Germinal center (tissue), 1 donor: ENCODE measurements around the gene ZNF133.
A peak's percentile ranks its signal among the peaks of the same experiment; 100 is the strongest.
"Not testable (repeated sequence)": the region's sequence is repeated elsewhere in the genome, so short reads cannot be mapped to it uniquely, and the experiment has no call there.

Source experiments
- DNase-seq: peaks from one replicate; pipeline ENCODE4 v3.0.0; 2012; ENCODE audit warnings: mixed read lengths, low spot score

ZNF133 gene

GRCh38 chr20:18284805-18285533 is 3.4 kb upstream of the ZNF133 start:
- no peak for DNase-seq

DNA sequence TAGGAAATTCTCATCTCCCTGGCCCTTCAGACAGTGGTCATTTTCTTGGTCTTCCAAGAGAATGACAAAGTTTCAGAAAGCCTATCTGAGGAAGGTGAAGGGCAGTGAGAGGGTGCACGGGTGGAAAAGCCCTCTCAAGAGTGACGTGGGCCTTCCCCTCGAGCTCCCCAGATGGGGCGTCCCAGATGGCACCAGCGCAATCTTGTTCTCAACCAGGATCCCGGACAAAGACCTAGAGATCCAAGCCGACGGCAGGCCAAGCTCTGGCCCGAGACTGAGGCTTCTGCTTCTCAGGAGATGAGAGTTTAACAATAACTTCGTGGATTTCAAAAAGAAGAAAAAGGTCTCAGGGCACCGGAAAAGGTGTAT is 797 bp upstream of the ZNF133 start:
- peak; percentile 11 for DNase-seq

- DNase-seq, result no peak
These were observed 481 bp downstream of the ZNF133 start for GRCh38 chr20:18288749-18289267.

- DNase-seq, result no peak
These were observed 979 bp downstream of the ZNF133 start for GRCh38 chr20:18289306-18289705.

DNA sequence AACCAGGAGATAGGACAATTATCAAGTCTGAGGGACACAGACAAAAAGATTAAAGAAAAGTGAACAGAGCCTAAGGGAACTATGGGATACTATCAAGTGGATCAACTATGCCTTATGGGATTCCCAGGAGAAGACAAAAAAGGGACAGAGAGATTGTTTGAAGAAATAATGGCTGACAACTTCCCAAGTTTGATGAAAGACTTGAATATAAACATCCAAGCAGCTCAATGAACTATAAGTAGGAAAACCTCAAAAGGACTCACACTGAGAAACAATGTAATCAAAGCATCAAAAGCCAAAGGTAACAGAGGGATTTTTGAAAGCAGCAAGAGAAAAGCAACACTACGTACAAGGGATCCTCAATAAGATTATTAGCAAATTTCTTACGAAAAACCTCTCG is 11.0 kb downstream of the ZNF133 start:
- DNase-seq, result no peak

DNA sequence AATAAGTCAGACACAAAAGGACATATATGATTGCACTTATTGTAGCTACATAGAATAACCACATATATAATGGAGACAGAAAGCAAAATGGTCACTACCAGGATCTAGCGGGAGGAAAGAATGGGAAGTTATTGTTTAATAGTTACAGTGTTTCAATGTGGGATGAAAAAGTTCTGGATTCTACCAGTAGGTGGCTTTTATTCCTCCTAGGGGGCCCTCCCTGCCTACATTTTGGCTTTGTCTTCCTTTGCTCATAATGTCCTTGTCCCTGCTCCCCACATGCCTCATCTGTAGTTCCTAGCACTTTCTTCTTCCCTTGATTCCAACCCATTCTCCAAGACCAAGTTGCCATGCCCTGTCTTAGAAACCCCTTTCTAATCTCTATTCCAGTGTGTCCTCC is 16.3 kb downstream of the ZNF133 start:
- DNase-seq, result no peak

- DNase-seq, result no peak
These were observed 19.0 kb downstream of the ZNF133 start for GRCh38 chr20:18307301-18307700.

- no peak for DNase-seq
These were observed 21.7 kb downstream of the ZNF133 start for GRCh38 chr20:18310051-18310450.

DNA sequence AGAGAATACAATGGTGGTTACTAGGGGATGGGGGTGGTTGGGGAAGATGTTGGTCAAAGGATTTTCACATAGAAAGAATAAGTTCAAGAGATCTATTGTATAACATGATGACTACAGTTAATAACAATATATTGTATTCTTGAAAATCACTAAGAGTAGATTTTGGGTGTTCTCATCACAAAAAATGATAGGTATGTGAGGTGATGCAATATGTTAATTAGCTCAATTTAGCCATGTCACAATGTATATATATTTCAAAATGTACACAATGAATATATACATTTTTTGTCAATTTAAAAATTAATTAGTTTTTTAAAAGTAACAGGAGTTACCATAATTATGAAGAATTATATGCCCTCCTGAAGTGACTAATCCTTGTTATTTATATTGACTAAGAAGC is 22.3 kb downstream of the ZNF133 start:
- no peak for DNase-seq

DNA sequence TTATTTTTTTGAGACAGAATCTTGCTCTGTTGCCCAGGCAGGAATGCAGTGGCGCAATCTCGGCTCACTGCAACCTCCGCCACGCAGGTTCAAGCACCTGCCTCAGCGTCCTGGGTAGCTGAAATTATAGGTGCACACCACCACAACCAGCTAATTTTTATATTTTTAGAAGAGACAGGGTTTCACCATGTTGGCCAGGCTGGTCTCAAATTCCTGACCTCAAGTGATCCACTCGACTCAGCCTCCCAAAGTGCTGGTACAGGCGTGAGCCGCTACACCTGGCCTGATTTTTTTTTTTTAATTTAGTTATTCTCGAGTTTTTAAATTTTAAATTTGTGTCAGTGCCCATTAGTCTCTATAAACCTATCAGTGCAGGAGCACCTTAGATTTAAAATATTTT is 24.4 kb downstream of the ZNF133 start:
- no peak for DNase-seq

DNA sequence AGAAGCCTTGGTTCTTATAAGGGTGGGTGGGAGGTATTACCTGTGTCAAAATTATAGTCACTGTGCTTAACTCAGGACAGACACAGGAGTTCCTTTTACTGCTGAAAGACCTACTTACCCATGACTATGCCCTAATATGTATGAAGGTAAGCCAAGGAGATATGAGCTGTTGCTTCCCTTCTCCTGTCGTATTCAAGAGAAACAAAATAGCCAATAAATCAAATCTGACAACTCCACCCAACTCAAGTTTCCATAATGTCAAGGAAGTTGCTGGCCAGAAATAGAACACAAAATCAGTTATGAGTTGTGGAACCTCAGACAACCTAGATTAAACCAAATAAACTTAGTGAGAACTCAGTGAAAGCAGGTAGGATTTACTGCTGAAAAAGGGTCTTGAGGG is 25.1 kb downstream of the ZNF133 start:
- no peak for DNase-seq

DNA sequence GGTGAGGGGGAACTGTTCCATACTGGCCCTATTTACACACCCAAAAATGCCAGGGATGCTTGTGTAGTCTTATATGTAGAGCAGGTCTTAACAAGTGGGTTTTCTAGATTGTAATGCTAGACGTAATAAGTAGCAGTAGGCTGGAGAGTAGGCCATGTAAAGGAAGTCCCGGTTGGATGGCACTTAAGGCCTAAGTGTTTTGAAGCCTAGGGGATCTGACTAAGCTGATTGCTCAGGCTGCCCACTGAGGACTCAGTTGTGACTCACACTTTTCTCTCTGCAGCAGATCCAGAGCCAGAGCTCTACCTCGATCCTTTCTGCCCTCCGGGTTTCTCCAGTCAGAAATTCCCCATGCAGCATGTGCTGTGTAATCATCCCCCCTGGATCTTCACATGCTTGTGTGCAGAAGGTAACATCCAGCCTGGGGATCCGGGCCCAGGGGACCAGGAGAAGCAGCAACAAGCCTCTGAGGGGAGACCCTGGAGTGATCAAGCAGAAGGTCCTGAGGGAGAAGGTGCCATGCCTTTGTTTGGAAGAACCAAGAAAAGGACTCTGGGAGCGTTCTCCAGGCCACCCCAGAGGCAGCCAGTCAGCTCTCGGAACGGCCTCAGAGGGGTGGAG is 26.6 kb downstream of the ZNF133 start:
- no peak for DNase-seq

DNA sequence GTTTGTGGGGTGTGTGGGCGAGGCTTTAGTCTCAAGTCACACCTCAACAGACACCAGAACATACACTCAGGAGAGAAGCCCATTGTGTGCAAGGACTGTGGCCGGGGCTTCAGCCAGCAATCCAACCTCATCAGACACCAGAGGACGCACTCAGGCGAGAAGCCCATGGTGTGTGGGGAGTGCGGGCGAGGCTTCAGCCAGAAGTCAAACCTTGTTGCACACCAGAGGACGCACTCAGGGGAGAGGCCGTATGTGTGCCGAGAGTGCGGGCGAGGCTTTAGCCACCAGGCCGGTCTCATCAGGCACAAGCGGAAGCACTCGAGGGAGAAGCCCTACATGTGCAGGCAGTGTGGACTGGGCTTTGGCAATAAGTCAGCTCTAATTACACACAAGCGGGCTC is 27.8 kb downstream of the ZNF133 start:
- no peak for DNase-seq

GRCh38 chr20:18321316-18321715 is 33.0 kb downstream of the ZNF133 start:
- no peak for DNase-seq

DNA sequence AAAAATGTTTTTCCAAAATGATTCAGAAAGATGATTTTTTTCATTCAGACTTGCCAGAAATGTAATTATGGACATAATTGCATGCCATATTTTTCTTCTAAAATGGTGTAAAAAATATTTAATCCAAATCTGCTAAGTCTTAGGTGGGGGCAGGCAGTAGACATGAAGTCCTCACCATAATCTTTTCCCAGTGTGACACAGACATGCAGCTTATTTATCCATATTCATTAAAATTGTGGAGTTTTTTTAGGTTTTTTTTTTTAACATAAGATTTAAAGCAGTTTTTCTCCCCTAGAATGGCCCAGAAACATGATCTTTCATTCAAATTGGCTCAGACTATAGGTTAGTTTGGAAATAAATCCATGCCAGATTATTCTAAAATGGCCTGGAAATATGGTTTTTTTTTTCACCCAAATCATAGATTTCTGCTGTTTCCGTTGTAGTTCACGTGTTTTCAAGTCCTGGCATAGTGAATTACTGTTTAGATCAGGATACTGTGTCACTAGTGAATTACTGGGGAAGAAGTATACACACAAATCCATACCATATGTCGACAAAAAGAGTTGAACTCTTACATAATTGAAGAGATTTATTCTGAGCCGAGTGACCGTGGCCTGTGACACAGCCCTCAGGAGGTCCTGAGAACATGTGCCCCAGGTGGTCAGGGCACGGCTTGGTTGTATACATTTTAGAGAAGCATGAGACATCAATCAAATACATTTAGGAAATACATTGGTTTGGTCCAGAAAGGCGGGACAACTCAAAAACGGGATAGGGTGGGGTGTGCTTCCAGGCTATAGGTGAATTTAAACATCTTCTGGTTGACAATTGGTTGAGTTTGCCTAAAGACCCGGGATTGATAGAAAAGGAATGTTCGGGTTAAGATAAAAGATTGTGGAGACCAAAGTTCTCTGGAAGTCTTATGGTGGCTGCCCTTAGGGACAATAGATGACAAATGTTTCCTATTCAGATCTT is 33.9 kb downstream of the ZNF133 start:
- DNase-seq, result no peak

DNA sequence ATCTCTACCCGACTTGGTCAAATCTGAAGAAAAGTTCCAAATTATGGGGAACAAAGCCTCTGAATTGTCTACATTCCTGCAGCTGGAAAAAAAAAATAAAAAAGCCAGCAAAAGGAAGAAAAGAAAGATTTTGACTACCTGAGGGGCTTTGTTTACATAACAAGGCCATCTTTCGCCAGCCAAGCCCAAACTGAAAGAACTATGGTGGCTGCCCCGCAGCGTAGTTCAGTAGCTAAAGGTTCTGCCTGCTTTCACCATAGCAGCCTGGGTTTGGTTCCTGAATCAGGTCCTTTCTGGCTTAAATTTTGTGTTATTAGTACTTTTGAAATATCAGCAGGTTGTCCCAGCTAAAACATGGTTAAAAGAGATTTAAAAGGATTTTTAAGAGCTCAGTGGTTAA is 35.4 kb downstream of the ZNF133 start:
- no peak for DNase-seq

DNA sequence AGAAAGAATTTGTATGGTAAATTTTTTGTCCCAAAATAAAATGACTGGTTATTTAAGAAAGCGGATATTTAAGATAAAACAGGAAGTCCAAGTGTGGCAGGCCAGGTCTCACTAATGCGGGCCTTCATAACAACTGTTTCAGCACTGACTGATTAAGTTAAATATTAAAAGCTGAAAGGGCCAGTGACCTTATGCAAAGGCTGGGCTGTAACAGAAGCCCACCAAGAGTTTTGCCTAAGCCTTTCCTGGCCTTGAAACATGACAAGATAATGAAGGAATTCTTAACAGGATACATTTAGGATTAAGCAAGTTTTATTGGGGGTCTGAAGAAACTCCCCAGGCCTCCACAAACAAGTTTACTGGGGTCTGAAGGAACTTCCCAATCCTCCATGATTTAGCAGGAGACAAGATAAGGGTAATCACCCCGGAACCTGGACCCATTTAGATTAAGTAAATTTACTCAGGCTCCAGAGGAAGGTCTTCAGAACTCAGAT is 36.3 kb downstream of the ZNF133 start:
- DNase-seq, result no peak

DNA sequence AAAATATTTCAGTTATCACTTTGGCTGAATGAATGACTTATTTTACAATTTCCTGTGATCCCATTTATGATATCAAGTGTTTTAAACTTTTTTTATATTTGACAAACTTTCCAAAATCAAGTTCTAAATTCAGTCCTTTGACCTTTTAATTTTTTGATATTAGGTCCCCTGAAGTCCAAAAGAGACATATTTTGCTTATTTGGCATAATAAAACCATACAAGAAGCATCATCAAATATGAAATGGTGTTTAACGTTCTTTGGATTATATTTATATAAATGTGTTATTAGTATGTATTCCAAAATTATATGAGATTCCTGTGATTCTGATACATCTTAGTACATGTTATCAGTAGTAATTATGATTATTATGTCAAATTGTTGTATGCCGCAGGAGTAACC is 38.7 kb downstream of the ZNF133 start:
- no peak for DNase-seq

DNA sequence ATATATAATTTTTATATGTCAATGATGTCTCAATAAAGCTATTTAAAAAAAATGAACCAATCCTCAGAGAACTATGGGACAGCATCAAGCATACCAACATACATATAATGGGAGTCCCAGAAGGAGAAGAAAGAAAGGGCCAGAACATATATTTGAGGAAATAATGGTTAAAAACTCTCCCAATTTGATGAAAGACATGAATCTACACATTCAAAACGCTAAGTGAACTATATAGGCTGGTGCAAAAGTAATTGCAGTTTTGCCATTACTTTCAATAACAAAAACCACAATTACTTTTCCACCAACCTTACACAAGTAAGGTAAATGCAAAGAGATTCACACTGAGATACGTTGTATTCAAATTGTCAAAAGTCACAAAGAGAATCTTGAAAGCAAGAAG is 43.4 kb downstream of the ZNF133 start:
- no peak for DNase-seq

GRCh38 chr20:18349749-18350148 is 61.4 kb downstream of the ZNF133 start:
- not testable (repeated sequence) for DNase-seq

GRCh38 chr20:18359854-18360253 is 71.5 kb downstream of the ZNF133 start:
- DNase-seq, result no peak

DNA sequence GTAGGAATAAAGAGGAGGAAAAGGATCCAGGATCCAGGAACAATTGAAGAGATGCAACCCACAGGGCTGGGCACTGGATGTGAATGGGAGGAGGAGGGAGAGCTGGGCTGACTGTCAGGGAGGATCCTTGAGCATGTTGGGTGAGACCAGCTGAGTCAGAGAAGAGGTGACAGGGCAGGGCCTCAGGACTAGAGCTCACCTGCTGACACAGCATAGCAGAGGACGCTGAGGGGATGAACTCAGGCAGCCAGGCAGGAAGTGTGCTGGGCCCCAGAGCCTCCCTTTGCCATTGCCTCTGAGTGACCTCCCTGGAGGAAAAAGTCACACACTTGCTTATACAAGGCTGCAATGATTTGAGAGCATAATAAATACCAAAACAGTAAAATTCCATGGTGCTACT is 72.3 kb downstream of the ZNF133 start:
- no peak for DNase-seq

DNA sequence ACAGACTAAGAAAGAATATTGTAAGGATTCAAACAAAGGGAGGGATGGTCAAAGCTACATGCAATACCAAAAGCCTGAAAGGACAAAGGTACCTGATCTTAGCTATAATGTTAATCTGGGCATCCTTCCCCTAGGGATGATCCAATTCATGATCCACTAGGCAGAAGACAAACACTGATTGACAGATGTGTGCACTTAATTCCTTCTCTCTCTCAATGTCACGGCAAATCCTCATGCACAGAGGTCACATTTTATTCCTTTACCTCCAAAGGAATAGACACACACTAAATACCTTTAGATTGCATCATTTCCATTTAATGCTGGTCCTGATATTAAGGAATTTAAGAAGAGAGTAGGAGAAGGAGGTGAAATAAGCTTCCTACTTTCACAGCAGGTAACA is 73.4 kb downstream of the ZNF133 start:
- no peak for DNase-seq
